ENCODE results near the gene GNAQ.

Gene GNAQ

GRCh38 chr9:77826116-77826515, 205.5 kb downstream of the GNAQ start:
- H3K27me3 Mint-ChIP-seq (ENCODE audit: low read depth) = no peaks in the 10 kb centered on the region
- peaks cover 33% of the 10 kb centered on the region for H3K4me1 Mint-ChIP-seq
- H3K9me3 Mint-ChIP-seq = no peaks in the 10 kb centered on the region
- H3K4me3 Mint-ChIP-seq = no peak overlapping the region
- peak overlapping the region in 1 of 3 experiments; percentile 19 for H3K27ac Mint-ChIP-seq
- no peak for TF ChIP-seq CTCF (IDR thresholded peaks at IDR 0.05; ENCODE audit: unreplicated experiment in 3 of 3)
- peaks cover 8% of the 10 kb centered on the region for H3K36me3 Mint-ChIP-seq (ENCODE audit: low read depth)

- Mint-ChIP-seq H3K36me3 (ENCODE audit: low read depth) (peaks cover 8% of the 10 kb centered on the region), H3K27me3 (ENCODE audit: low read depth) (no peaks in the 10 kb centered on the region), H3K9me3 (no peaks in the 10 kb centered on the region), H3K4me1 (peaks cover 33% of the 10 kb centered on the region), H3K27ac (peak overlapping the region in 1 of 3 experiments; percentile 19), H3K4me3 (no peak overlapping the region)
- TF ChIP-seq CTCF (IDR thresholded peaks at IDR 0.05; ENCODE audit: unreplicated experiment in 3 of 3) = no peak
These were observed 206.2 kb downstream of the GNAQ start for GRCh38 chr9:77825361-77825760.

GRCh38 chr9:77820293-77820954, 211.2 kb downstream of the GNAQ start:
- Mint-ChIP-seq H3K27ac (no peak overlapping the region), H3K9me3 (no peaks in the 10 kb centered on the region)
- no peak for TF ChIP-seq CTCF (IDR thresholded peaks at IDR 0.05; ENCODE audit: unreplicated experiment in 3 of 3)

GRCh38 chr9:77819657-77820056, 212.0 kb downstream of the GNAQ start:
- Mint-ChIP-seq H3K4me1 (peaks cover 7% of the 10 kb centered on the region), H3K27ac (no peak overlapping the region), H3K36me3 (ENCODE audit: low read depth) (peaks cover 7% of the 10 kb centered on the region), H3K9me3 (no peaks in the 10 kb centered on the region), H3K4me3 (no peak overlapping the region), H3K27me3 (ENCODE audit: low read depth) (no peaks in the 10 kb centered on the region)
- TF ChIP-seq CTCF (IDR thresholded peaks at IDR 0.05; ENCODE audit: unreplicated experiment in 3 of 3) = no peak

More at GRCh38 chr9:77820293-77820954, 211.2 kb downstream of the GNAQ start:
- H3K36me3 Mint-ChIP-seq (ENCODE audit: low read depth) = peaks cover 9% of the 10 kb centered on the region
- H3K4me3 Mint-ChIP-seq = no peak overlapping the region
- H3K4me1 Mint-ChIP-seq = peaks cover 11% of the 10 kb centered on the region
- no peaks in the 10 kb centered on the region for H3K27me3 Mint-ChIP-seq (ENCODE audit: low read depth)

DNA sequence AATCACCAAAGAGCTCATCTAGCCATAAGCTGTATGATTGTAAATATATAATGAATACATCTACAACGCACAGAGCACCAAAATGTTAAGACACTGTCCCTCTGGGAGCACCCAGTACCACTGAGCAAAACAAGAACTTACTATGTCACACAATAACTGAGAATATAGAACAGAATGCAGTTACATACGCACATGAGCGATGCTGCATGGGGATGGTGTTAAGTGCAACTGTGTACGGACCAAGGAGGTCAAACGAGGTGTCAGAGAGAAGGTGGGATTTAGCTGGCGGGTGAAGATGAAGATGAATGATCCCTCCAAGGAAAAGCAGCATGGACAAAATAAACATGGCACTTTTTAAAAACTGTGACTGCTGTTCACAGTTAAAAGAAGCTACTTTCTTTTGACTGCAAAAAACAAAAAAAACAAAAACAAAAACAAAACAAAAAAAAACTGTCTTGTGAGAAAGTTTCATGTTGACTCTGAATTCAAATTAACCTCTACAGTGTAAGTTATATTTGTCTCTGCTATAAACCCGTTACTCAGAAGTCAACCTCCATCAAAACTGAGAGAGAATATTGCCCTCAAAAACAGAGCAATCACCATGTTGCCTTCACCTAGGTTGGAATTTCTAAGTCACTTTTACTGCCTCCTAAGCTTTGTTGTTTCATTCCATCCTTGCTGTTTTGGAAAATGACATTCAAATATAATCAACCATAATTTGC, 213.9 kb downstream of the GNAQ start:
- Mint-ChIP-seq H3K36me3 (ENCODE audit: low read depth) (peaks cover 13% of the 10 kb centered on the region), H3K9me3 (no peaks in the 10 kb centered on the region), H3K4me3 (no peak overlapping the region), H3K27me3 (ENCODE audit: low read depth) (no peaks in the 10 kb centered on the region), H3K27ac (no peak overlapping the region), H3K4me1 (peaks cover 14% of the 10 kb centered on the region)
- no peak for TF ChIP-seq CTCF (IDR thresholded peaks at IDR 0.05; ENCODE audit: unreplicated experiment in 3 of 3)
